ENCODE measurements around the gene PFN3.
"Not testable (repeated sequence)": the region's sequence is repeated elsewhere in the genome, so short reads cannot be mapped to it uniquely, and the experiment has no call there.

PFN3 gene

GRCh38 chr5:177375516-177375915 lies 24.9 kb downstream of the PFN3 start:
- H3K36me3 ChIP-seq (ENCODE audit: control insufficient read depth, insufficient read depth, low read length); H3K4me3 ChIP-seq (ENCODE audit: low read depth, low read length); H3K9me3 ChIP-seq (ENCODE audit: control insufficient read depth, insufficient read depth, low read depth, low read length); H3K27me3 ChIP-seq (ENCODE audit: control insufficient read depth, insufficient read depth, low read length); H3K9ac ChIP-seq (ENCODE audit: low read length); H3K27ac ChIP-seq (ENCODE audit: low read depth, low read length): not testable (repeated sequence)
- H3K4me1 ChIP-seq (ENCODE audit: control insufficient read depth, insufficient read depth, low read length), result peaks cover 19% of the 10 kb centered on the region

DNA sequence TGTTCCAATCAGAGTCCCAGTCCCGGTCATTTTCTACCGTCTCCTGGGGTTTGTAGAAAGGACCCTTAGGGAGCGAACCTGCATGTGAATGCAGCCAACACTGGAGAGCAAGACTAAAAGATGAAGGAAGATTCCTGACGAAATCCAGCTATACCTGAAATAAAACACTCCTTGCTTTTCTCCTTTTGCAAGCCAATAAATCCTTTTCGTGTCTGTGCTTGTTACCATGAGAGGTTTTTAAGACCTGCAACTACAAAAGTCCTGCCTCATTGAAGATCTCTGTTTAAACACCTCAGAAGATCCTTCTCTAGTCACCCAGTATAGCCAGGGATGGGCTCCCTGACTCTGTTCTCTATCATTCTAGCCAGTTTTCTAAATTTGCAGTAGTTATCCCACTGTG lies 26.2 kb downstream of the PFN3 start:
- Histone ChIP-seq H3K36me3 (ENCODE audit: control insufficient read depth, insufficient read depth, low read length) (peaks cover 5% of the 10 kb centered on the region; the same call in 1 of the 2 replicates), H3K27ac (ENCODE audit: low read depth, low read length) (no peak overlapping the region)

GRCh38 chr5:177373806-177374205 lies 26.7 kb downstream of the PFN3 start:
- Histone ChIP-seq H3K9me3 (ENCODE audit: control insufficient read depth, insufficient read depth, low read depth, low read length) (no peaks in the 10 kb centered on the region), H3K36me3 (ENCODE audit: control insufficient read depth, insufficient read depth, low read length) (peaks cover 7% of the 10 kb centered on the region; the same call in 1 of the 2 replicates), H3K27me3 (ENCODE audit: control insufficient read depth, insufficient read depth, low read length) (peaks cover 2% of the 10 kb centered on the region; the same call in 1 of the 2 replicates), H3K4me1 (ENCODE audit: control insufficient read depth, insufficient read depth, low read length) (peaks cover 26% of the 10 kb centered on the region), H3K9ac (ENCODE audit: low read length) (no peak overlapping the region), H3K27ac (ENCODE audit: low read depth, low read length) (no peak overlapping the region), H3K4me3 (ENCODE audit: low read depth, low read length) (no peak overlapping the region)

More for the DNA sequence above, 26.2 kb downstream of the PFN3 start:
- H3K4me3 ChIP-seq (ENCODE audit: low read depth, low read length), result no peak overlapping the region
- H3K27me3 ChIP-seq (ENCODE audit: control insufficient read depth, insufficient read depth, low read length), result no peaks in the 10 kb centered on the region
- H3K9ac ChIP-seq (ENCODE audit: low read length), result no peak overlapping the region
- H3K9me3 ChIP-seq (ENCODE audit: control insufficient read depth, insufficient read depth, low read depth, low read length), result no peaks in the 10 kb centered on the region
- peaks cover 26% of the 10 kb centered on the region for H3K4me1 ChIP-seq (ENCODE audit: control insufficient read depth, insufficient read depth, low read length)

DNA sequence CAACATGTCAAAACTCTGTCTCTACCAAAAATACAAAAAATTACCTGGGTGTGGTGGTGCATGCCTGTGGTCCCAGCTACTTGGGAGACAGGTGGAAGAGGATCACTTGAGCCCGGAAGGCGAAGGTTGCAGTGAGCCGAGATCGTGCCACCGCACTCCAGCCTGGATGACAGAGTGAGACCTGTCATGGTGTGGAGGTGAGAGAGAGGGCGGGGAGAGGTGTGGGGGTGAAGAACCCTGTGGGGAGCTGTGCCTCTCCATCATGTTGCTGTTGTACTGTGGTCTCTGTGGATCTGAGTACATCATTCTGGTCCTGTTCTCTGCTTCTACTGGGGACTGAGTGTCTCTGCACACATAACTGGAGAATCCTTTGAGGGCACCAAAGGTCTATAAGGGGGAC lies 27.6 kb downstream of the PFN3 start:
- no peak overlapping the region for H3K4me3 ChIP-seq (ENCODE audit: low read depth, low read length)
- peaks cover 8% of the 10 kb centered on the region; the same call in 1 of the 2 replicates for H3K36me3 ChIP-seq (ENCODE audit: control insufficient read depth, insufficient read depth, low read length)
- peaks cover 11% of the 10 kb centered on the region for H3K27me3 ChIP-seq (ENCODE audit: control insufficient read depth, insufficient read depth, low read length)
- peaks cover 27% of the 10 kb centered on the region for H3K4me1 ChIP-seq (ENCODE audit: control insufficient read depth, insufficient read depth, low read length)
- no peak overlapping the region for H3K27ac ChIP-seq (ENCODE audit: low read depth, low read length)
- no peak overlapping the region for H3K9ac ChIP-seq (ENCODE audit: low read length)
- H3K9me3 ChIP-seq (ENCODE audit: control insufficient read depth, insufficient read depth, low read depth, low read length), result no peaks in the 10 kb centered on the region

GRCh38 chr5:177372034-177372896 lies 28.2 kb downstream of the PFN3 start:
- Histone ChIP-seq H3K36me3 (ENCODE audit: control insufficient read depth, insufficient read depth, low read length) (peaks cover 8% of the 10 kb centered on the region; the same call in 1 of the 2 replicates), H3K4me1 (ENCODE audit: control insufficient read depth, insufficient read depth, low read length) (peaks cover 29% of the 10 kb centered on the region), H3K9me3 (ENCODE audit: control insufficient read depth, insufficient read depth, low read depth, low read length) (no peaks in the 10 kb centered on the region), H3K27me3 (ENCODE audit: control insufficient read depth, insufficient read depth, low read length) (peaks cover 17% of the 10 kb centered on the region), H3K27ac (ENCODE audit: low read depth, low read length) (no peak overlapping the region), H3K4me3 (ENCODE audit: low read depth, low read length) (no peak overlapping the region), H3K9ac (ENCODE audit: low read length) (no peak overlapping the region)

DNA sequence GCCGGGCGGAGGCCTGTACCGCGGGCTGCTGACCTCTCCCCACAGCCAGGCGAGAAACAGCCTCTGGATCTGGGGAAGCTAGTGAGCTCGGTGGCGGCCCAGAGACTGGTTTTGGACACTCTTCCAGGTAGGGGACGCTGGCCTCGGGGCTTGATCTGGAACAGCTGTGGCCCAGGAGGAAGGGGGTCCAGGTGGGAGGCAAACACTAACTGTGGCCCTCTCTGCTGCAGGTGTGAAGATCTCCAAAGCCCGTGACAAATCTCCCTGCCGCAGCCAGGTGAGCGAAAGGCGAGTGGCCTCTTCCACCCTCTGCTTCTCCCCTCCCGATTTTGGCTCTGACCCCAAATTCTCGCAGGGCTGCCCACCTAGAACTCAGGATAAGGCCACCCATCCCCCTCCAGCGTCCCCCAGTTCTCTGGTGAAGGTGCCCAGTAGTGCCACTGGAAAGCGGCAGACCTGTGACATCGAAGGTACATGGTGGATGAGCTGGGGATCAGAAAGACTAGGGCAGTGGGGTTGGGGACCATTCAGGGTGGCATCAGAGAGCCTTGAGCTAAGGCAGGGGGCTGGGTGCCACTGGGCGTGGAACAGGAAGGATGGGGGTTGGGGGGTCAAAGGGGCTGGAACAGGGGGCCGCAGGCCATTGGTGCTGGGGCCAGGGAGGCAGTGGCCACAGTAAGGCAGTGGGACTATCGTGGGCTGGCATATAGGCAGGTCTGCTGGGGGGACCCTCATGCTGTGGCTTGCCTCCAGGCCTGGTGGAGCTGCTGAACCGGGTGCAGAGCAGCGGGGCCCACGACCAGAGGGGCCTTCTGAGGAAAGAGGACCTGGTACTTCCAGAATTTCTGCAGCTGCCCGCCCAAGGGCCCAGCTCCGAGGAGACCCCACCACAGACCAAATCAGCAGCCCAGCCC lies 29.1 kb downstream of the PFN3 start:
- H3K27ac ChIP-seq (ENCODE audit: low read depth, low read length), result no peak overlapping the region
- peaks cover 17% of the 10 kb centered on the region for H3K27me3 ChIP-seq (ENCODE audit: control insufficient read depth, insufficient read depth, low read length)
- H3K9me3 ChIP-seq (ENCODE audit: control insufficient read depth, insufficient read depth, low read depth, low read length), result no peaks in the 10 kb centered on the region
- H3K4me1 ChIP-seq (ENCODE audit: control insufficient read depth, insufficient read depth, low read length), result peaks cover 31% of the 10 kb centered on the region
- peaks cover 8% of the 10 kb centered on the region; the same call in 1 of the 2 replicates for H3K36me3 ChIP-seq (ENCODE audit: control insufficient read depth, insufficient read depth, low read length)
- H3K4me3 ChIP-seq (ENCODE audit: low read depth, low read length), result peak overlapping the region; percentile 63
- peak overlapping the region; percentile 66 for H3K9ac ChIP-seq (ENCODE audit: low read length)

DNA sequence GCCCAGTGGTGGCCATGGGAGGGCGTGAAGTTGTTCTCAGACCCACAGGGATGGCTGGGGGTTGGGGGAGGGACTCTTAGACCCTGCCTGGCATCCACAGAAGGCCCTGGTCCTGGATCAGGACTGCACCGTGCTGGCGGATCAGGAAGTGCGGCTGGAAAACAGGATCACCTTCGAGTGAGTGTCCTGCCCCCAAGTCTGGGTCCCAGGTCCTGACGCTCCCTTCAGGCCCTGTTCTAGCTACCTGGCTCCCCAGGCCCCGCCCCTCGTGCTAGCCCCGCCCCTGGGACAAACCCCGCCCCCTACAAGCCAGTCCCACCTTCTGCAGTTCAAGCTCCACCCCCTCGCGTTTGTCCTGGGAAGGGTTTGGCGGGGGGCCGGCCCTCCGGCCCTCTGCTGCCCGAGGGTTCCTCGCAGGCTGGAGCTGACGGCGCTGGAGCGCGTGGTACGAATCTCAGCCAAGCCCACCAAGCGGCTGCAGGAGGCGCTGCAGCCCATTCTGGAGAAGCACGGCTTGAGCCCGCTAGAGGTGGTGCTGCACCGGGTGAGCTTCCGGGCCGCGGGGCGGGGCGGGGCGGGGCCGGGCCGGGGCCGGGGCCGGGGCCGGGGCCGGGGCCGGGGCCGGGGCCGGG lies 29.9 kb downstream of the PFN3 start:
- H3K9ac ChIP-seq (ENCODE audit: low read length), result peak overlapping the region; percentile 3
- peak overlapping the region; percentile 63 for H3K4me3 ChIP-seq (ENCODE audit: low read depth, low read length)
- H3K36me3 ChIP-seq (ENCODE audit: control insufficient read depth, insufficient read depth, low read length), result peaks cover 8% of the 10 kb centered on the region; the same call in 1 of the 2 replicates
- no peak overlapping the region for H3K27ac ChIP-seq (ENCODE audit: low read depth, low read length)
- H3K27me3 ChIP-seq (ENCODE audit: control insufficient read depth, insufficient read depth, low read length), result peaks cover 17% of the 10 kb centered on the region
- peaks cover 38% of the 10 kb centered on the region for H3K4me1 ChIP-seq (ENCODE audit: control insufficient read depth, insufficient read depth, low read length)
- no peaks in the 10 kb centered on the region for H3K9me3 ChIP-seq (ENCODE audit: control insufficient read depth, insufficient read depth, low read depth, low read length)

DNA sequence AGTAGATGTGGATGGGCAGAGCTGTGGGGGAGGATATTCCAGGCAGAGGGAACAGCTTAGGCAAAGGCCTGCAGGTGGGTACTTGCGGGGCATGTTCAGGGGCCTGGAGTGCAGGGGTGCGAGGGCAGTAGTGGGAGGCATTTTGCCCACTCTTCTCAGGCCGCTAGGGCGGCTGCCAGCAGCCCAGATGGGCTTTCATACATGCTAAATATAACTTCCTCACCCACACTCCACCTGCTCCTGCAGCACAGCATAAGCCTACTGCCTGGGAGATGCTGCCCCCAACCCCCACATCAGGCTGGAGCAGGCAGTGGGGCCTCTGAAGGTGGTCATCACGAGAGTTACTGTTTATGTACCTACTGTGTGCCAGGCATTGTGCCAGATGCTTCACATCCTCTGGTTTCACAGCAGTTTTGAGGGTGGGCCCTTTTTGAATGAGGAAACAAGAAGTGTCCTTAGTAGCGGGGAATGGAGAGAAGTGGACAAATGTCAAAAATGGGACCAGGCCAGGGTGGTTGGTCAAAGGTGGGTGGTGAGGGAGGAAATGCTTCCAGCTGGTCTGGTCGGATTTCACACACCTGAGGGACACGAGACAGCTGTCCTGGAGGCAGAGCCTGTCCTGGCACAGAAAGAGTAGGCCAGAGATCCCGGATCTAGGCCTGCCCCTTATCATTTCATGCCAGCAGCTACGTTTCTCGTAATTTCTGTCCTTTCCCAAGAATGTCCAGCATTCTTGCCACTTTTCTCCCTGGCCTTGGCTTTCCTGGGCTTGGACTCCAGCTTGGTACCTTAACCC lies 30.6 kb downstream of the PFN3 start:
- H3K27ac ChIP-seq (ENCODE audit: low read depth, low read length), result no peak overlapping the region
- peaks cover 41% of the 10 kb centered on the region for H3K4me1 ChIP-seq (ENCODE audit: control insufficient read depth, insufficient read depth, low read length)

GRCh38 chr5:177368869-177369644 lies 31.4 kb downstream of the PFN3 start:
- H3K27me3 ChIP-seq (ENCODE audit: control insufficient read depth, insufficient read depth, low read length), result peaks cover 17% of the 10 kb centered on the region
- H3K27ac ChIP-seq (ENCODE audit: low read depth, low read length), result no peak overlapping the region
- no peak overlapping the region for H3K9ac ChIP-seq (ENCODE audit: low read length)
- peaks cover 8% of the 10 kb centered on the region; the same call in 1 of the 2 replicates for H3K36me3 ChIP-seq (ENCODE audit: control insufficient read depth, insufficient read depth, low read length)
- H3K4me3 ChIP-seq (ENCODE audit: low read depth, low read length), result no peak overlapping the region
- H3K4me1 ChIP-seq (ENCODE audit: control insufficient read depth, insufficient read depth, low read length), result peaks cover 44% of the 10 kb centered on the region
- H3K9me3 ChIP-seq (ENCODE audit: control insufficient read depth, insufficient read depth, low read depth, low read length), result no peaks in the 10 kb centered on the region

More for the DNA sequence above, 30.6 kb downstream of the PFN3 start:
- Histone ChIP-seq H3K36me3 (ENCODE audit: control insufficient read depth, insufficient read depth, low read length) (peaks cover 8% of the 10 kb centered on the region; the same call in 1 of the 2 replicates), H3K9ac (ENCODE audit: low read length) (peak overlapping the region; percentile 3), H3K4me3 (ENCODE audit: low read depth, low read length) (0 out of 2 replicates have a peak overlapping the region, but pooled peaks have one; percentile 0), H3K27me3 (ENCODE audit: control insufficient read depth, insufficient read depth, low read length) (peaks cover 17% of the 10 kb centered on the region), H3K9me3 (ENCODE audit: control insufficient read depth, insufficient read depth, low read depth, low read length) (no peaks in the 10 kb centered on the region)

Measured in HUES6 (cell line).